Measurements from ENCODE around the gene GPR55. TPM values are rescaled to one million over a fixed set of nuclear protein-coding genes. Genes with fewer than 3 reads are reported as not detected.

Gene GPR55
- total RNA-seq, 1 experiment from 2014 or later: not detected

- H3K27ac ChIP-seq (ENCODE audit: insufficient read length, low read depth, low read length): no peak overlapping the region
- Mint-ChIP-seq H3K27me3 (ENCODE audit: low read depth) (peaks cover 33% of the 10 kb centered on the region), H3K4me3 (no peak overlapping the region), H3K36me3 (ENCODE audit: insufficient read depth in 1 of 3, low read depth in 3 of 3) (peaks cover 0 to 17% (median 0%) of the 10 kb centered on the region in 3 experiments; a peak in 2 of 7 replicates), H3K27ac (no peak overlapping the region), H3K9me3 (peaks cover 5 to 10% of the 10 kb centered on the region in 2 experiments; a peak in 4 of 5 replicates), H3K4me1 (peaks cover 20 to 29% of the 10 kb centered on the region in 2 experiments)
- H4K8ac ChIP-seq (replicated peaks; ENCODE audit: insufficient read length, low read depth, low read length): no peak overlapping the region
- no peaks in the 10 kb centered on the region for H3K4me1 ChIP-seq (ENCODE audit: insufficient read depth, low read length)
- DNase-seq: no peak
- no peak overlapping the region for H4K91ac ChIP-seq (ENCODE audit: insufficient read length, low read depth, low read length)
- no peaks in the 10 kb centered on the region for H3K9me3 ChIP-seq (ENCODE audit: control insufficient read depth, low read depth, low read length)
- no peak overlapping the region for H3K23ac ChIP-seq (ENCODE audit: insufficient read length, low read depth, low read length)
- H2BK120ac ChIP-seq (ENCODE audit: low read depth, low read length, poor library complexity, severe bottlenecking): no peak overlapping the region
- no peak overlapping the region for H3K56ac ChIP-seq (ENCODE audit: insufficient read length, low read depth, low read length)
- no peak overlapping the region for H4K5ac ChIP-seq (ENCODE audit: insufficient read length, low read depth, low read length)
- H3K79me2 ChIP-seq (ENCODE audit: insufficient read depth, low read length): no peaks in the 10 kb centered on the region
- H2AK5ac ChIP-seq (ENCODE audit: insufficient read length, low read length): no peak overlapping the region
- H3K23me2 ChIP-seq (ENCODE audit: insufficient read length, low read depth, low read length, poor library complexity, severe bottlenecking): peaks cover 5% of the 10 kb centered on the region
- no CpG with 5 or more reads among the region's 8 CpGs for whole genome bisulfite sequencing (ENCODE audit: extremely low coverage, insufficient read length, low lambda C conversion rate)
- H2BK12ac ChIP-seq (ENCODE audit: insufficient read length, low read depth, low read length): no peak overlapping the region
- no peak overlapping the region for H2AFZ ChIP-seq (ENCODE audit: low read length)
- no peak overlapping the region for H3K4me2 ChIP-seq (ENCODE audit: insufficient read depth, insufficient read length, low read length)
- no peaks in the 10 kb centered on the region; the same call in 1 of the 2 replicates for H3K27me3 ChIP-seq (ENCODE audit: insufficient read depth, low read length)
- H3K9ac ChIP-seq (ENCODE audit: extremely low read depth, insufficient read length, low read length): no peak overlapping the region
- H2BK20ac ChIP-seq (ENCODE audit: low read depth, low read length, poor library complexity, severe bottlenecking): no peak overlapping the region
- H3K18ac ChIP-seq (ENCODE audit: insufficient read length, low read depth, low read length): no peak overlapping the region
- H2BK5ac ChIP-seq (ENCODE audit: insufficient read length, low read length): no peak overlapping the region
- H3K14ac ChIP-seq (ENCODE audit: insufficient read depth, low read length): no peak overlapping the region
- no peak for TF ChIP-seq CTCF (conservative IDR thresholded peaks at IDR 0.05)
- no peak overlapping the region for H2BK15ac ChIP-seq (ENCODE audit: low read depth, low read length)
- H3K4ac ChIP-seq (ENCODE audit: low read depth, low read length): no peak overlapping the region
- H3K79me1 ChIP-seq (ENCODE audit: insufficient read depth, low read depth, low read length, poor library complexity, severe bottlenecking): no peaks in the 10 kb centered on the region
- H4K20me1 ChIP-seq (ENCODE audit: control insufficient read depth, insufficient read depth, insufficient read length): no peaks in the 10 kb centered on the region
- no peak overlapping the region for H3T11ph ChIP-seq (ENCODE audit: low read length)
These were observed 34.0 kb upstream of the GPR55 start for GRCh38 chr2:230958820-230959756.
